GM18951 (cell line): ENCODE results near the gene WDR90.

Source experiments
- POLR2A ChIP-seq: IDR thresholded peaks from 4 replicates; pipeline ENCODE4 v1.6.1; 2011; ENCODE audit warnings: mild to moderate bottlenecking; ENCODE audit not compliant: insufficient read length, insufficient read depth; ENCODE audit errors: extremely low read depth
- in situ Hi-C: fragments of 300-500 bp; cut with MboI; formaldehyde crosslinking; loops from one replicate; pipeline ENCODE4 v1.12.0; 2022; ENCODE audit warnings: low sequenced_read_pairs, mixed read lengths, inconsistent platforms; ENCODE audit not compliant: unreplicated experiment

Gene WDR90

DNA sequence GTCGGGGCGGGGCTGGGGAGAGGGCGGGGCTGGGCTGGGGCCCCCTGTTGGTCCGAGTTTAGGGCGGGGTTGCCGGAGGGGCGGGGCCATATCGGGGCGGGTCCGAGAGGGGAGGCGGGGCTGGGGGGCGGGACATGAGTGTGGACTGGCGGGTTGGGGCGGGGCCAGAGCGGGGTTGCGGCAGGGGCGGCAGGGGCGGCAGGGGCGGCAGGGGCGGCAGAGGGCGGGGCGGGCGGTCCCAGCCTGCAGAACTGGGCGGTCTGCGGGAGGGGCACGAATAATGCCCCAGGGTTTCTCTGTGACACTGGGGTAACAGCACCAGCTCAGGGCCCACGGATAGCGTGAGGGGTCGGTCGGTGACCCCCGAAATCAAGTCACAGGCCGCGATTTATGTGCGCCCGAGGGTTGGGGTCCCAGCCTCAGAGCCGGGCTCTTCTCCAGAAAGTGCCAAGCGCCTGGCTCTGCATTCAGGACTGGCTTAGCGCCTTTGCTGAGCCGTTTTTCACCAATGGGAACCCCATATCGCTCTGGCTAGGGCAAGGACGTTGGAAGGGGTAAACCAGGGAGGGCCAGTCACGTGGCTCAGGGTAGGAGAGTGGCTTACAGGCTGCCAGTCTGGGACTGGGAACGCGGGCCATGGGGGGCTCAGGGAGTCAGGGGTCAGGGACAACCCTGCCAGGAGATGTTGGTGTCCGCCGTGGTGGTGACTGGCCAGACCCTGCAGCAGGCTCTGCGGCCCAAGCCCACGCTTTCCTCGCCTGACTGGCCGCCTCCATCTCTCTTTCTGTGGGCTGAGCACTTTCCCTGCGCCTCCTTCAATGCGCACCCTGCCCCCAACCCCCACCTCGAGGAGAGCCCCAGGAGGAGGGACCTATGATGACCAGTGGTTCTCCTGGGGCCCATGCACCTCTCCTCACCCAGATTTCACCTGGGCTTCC, 11.8 kb upstream of the WDR90 start:
- in situ Hi-C loops = no loop called here
- no peak for TF ChIP-seq POLR2A

DNA sequence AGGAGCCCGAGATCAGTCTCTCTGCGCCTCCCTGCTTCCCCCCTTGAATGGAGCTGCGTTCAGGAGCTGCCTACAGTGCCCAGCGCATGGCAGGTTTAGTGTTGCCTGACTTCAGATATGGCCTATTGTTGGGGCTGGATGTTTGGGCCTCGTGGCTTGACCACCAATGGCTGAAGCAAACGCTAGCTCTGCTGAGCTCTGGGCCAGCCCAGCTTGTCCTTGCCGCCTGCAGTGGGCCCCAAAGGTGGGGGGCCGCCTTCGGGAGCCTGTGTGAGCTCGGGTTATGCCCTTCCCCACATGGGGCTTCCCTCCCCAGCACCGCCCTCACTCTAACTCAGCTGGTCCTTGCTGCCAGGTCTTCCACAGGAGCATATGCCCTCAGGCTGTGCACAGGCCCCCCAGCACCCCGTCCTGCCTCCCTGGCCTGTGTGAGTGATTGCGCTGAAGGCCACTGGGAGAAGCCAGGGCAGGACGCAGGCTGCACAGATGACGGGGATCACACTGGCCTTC, 11.1 kb upstream of the WDR90 start:
- in situ Hi-C loops = no loop called here
- TF ChIP-seq POLR2A = no peak

DNA sequence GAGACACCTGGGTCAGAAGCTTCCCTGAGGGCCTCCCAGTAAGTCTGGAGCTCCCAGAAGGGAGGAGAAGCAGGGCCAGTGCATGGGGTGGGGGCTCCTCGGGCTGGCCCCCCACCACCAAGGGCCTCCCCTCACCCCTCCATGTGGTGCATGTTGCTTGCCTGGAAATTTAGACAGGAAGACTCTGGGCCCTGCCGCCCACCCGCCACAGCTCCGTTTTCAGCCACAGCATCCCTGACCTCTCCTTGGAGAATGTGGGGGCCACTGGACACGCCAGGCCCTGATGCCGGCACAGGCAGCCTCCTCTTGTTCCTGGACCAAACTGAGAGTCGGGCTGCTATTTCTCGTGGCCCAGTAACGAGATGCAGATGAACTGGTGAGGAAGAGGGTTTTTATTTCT, 10.3 kb upstream of the WDR90 start:
- no peak for TF ChIP-seq POLR2A
- in situ Hi-C loops = no loop called here

DNA sequence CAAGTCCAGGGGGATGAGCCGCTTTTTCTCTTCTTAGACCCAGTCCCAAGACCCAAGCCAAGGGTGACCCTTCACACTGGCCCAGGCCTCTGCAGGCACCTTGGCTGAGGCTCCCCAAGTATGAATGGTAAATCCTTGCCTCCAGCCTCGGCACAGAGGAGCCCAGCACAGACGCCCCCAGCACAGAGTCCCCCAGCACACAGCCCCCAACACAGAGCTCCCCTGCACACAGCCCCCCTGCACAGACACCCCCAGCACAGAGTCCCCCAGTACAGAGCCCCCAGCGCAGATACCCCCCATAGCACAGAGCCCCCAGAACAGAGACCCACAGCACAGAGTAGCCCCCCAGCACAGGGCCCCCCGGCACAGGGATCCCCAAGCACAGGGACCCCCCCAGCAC, 8.6 kb upstream of the WDR90 start:
- no peak for TF ChIP-seq POLR2A

DNA sequence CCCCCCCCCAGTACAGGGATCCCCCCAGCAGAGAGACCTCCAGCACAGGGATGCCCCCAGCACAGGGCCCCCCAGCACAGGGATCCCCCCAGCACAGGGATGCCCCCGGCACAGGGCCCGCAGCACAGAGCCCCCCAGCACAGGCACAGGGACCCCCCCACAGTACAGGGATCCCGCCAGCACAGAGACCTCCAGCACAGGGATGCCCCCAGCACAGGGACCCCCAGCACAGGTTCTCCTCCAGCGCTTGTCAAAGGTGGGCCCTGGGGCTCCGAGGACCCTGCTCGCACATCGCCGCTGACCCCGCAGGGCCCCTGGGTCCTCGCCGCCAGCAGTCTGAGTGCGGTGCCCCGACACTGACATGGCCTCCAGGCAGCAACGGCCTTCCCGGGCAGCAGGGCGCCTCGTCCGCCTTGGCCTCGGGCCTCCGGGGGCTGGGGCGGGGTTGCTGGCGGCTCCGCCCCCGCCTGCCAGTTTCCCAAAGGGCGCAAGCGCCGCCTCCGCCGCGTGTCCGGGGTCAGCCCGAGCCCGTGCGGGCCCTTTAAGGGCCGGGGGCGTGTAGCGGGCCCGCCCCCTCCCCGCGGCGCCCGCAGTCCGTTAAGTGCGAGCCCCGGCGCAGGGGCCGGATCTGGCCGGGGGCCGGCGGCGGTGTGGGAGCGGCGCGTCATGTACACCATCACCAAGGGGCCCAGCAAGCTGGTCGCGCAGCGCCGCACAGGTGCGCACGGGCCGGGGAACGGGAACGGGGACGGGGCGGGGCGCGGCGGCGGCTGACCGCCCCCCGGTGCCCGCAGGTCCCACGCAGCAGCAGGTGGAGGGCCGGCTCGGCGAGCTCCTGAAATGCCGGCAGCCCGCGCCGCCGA, 7.6 kb upstream of the WDR90 start, which contains the start of gene MCRIP2:
MCRIP2 (plus strand) TSS at position 503 of the 863 bp plus-strand sequence; CDS start at position 667, 164 bp downstream.
- in situ Hi-C loops = no loop called here
- TF ChIP-seq POLR2A = peak; percentile 82

More for the DNA sequence above, 8.6 kb upstream of the WDR90 start:
- in situ Hi-C loops = no loop called here

DNA sequence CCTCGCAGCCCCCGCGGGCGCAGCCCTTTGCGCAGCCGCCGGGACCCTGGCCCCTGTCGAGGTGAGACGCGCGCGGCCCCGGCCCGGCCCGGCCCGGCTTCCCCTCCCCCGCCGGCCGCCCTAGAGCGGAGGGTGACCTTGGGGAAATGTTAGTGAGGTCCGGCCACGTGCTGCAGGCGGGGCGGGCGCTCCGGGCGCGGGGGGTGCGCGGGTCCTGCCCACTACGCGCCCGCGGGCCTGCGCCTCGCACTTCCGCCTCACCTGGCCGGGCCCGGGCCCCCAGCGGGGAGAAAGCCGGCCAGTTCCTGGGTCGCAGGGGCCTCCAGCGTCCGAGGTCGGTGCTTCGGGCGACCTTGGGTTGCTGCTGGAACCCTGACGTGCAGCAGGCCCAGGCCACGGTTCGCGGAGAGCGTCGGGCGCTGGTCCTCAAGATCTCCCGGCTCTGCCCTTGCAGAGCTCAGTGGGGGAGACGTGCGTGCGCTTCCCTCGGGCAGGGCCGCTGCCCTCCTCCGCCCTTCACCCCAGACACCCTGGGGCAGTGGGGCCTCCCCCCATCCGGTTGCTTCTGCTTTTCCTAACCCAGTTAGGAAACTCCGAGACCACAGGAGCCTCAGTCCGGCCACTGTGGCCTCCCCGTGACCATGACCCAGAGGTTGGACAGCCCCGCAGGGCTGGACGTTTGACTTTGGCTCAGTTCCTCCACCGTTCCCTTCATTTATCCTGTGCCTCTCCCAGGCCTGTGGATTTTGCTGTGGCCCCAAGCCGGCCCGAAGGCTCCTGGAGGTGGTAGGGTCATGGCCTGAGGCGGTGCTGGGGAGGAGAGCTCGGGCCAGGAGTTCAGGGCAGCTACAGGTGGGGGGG, 6.7 kb upstream of the WDR90 start:
- in situ Hi-C loops = no loop called here
- peak; percentile 42 for TF ChIP-seq POLR2A

DNA sequence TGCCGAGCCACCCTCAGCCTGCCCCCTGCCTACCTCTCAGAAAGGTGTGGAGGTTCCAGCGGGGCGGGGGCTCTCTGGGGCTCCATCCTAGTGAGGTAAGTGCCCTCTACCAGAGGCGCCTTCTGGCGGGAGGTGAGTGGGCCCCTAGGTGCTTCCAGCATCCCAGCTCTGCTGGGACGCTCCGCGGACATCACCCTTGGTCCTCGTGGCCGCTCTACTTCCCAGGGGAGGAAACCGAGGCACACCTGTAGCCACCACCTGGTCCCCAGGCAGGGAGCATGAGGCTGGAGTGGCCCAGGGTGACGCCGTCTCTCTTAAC, 6.2 kb upstream of the WDR90 start:
- no peak for TF ChIP-seq POLR2A
- in situ Hi-C loops = no loop called here

DNA sequence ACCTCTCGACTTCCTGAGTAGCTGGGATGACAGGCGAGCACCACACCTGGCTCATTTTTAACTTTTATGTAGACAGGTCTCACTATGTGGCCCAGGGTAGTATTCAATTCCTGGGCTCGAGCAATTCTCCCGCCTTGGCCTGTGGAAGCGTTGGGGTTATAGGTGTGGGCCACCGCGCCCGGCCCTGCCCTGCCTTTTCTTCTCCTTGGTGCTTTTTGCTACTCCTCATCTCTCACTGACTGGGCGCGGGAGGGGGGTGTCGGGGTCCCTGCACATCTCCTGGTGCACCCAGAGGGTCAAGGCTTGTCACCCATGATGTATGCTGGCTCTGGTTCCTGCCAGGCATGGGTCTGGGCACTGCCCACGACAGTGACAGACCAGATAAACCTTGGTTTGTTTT, 4.6 kb upstream of the WDR90 start:
- no peak for TF ChIP-seq POLR2A
- in situ Hi-C loops = no loop called here

DNA sequence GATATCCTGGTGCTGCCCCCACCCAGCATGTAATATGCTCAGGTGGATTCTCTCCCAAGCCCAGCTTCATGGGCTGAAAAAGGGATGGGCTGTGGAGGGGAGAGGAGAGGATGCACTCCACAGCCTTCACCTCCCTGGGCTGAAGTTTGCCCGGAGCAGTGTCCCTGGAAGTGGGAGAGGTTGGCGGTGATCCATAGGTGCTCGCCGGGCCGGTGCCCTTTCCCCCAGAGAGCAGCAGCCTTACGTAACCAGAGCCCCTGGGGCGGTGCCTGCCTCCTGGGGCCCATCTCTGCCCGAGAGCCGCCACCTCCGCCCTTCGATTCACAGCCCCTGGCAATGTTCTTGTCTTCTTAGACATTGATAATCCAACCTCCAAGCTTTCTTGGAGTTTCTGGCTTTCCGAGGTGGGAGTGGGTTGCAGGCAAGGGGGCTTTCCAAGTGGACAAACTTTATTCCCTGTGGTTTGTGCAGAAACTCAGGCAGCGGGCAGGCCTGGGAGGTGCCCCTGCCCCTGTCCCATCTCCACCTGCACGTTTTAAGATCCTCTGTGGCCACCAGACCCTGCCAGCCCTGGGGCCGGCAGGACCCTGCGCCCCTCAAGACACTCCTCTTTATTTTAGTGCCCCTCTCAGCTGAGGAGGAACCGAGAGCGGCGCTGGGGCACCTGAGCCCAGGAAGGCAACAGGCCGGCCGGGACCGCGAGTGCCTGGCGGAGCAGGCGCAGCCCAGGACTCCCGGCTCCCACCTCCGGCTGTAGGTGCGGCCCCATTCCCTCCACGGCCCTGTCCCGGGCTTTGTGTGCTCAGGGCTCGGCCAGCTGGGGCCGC, 3.1 kb upstream of the WDR90 start:
- no peak for TF ChIP-seq POLR2A

DNA sequence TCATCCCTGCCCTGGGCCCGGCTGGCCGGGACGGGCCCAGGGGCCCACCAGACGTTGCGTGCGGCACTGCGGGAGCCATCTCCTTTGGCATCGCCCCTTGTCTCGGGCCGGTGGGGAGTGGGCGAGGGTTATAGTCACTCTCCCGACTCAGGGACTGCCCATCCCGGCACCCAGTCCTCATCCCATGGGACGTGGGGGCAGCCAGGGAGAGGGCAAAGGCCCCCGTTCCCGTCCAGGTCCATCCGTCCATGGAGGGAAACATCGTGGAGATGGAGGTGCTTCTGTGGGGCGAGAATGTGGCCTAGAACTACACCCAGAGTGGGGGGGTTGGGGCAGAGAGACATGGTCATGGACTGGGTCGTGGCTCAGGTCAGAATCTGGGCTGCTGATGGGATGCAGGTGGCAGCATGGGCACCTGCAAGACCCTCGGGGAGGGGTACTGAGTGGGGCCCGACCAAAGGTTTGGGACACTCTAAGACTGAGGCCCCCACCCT, 2.4 kb upstream of the WDR90 start:
- in situ Hi-C loops = no loop called here
- no peak for TF ChIP-seq POLR2A

More for the DNA sequence above, 3.1 kb upstream of the WDR90 start:
- in situ Hi-C loops = no loop called here

DNA sequence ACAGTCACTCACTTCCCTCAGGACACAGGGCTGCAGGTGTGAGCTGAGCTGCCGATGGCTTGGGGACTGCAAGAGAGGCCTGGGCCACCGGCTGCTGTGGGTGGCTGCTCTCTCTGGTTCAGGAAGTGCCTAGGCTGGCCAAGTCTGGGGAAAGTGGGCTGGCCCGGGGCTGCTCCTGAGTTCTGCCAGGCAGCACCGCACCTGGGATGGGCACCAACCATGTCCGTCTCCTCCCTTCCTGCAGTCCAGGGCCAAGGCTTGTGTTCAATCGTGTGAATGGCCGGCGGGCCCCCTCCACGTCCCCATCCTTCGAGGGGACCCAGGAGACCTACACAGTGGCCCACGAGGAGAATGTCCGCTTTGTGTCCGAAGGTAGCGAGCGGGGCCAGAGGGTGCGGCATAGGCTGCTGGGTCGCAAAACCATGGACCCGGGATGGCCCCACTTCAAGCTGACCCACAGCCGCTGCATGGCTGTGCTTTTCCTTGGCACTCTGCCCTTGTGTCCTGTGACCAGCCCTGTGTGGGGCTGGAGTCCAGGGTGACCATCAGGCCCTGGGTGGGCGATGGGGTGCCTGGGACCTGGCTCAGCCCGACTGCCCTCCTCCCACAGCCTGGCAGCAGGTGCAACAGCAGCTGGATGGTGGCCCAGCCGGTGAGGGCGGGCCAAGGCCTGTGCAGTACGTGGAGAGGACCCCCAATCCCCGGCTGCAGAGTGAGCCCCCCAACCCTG, 1.8 kb upstream of the WDR90 start:
- in situ Hi-C loops = no loop called here
- TF ChIP-seq POLR2A = no peak
